Measurements from ENCODE around the gene ITPR2.

The ITPR2 gene

GRCh38 chr12:26396402-26396801, 436.6 kb downstream of the ITPR2 start:
- TF ChIP-seq CTCF (IDR thresholded peaks at IDR 0.05), result no peak

DNA sequence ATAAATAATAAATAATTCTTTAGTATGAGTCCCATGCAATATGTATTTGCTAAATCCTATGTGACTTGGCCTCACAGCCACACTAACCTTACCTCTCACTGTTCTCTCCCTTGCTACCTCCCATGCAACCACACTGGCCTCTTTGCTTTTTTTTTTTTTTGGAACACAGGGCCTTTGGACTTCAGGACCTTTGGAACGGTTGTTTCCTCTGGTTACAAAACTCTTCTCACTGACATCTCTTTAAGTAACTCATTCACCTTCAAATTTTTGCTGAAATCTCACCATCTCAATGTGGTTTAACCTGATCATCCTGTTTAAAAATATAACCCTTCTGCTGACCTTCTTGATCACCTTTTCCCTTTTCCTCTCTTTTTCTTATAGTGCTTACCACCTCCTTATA, 443.7 kb downstream of the ITPR2 start:
- no peak for TF ChIP-seq CTCF (IDR thresholded peaks at IDR 0.05)

- TF ChIP-seq CTCF (IDR thresholded peaks at IDR 0.05), result no peak
Observed at GRCh38 chr12:26384536-26384935, 448.5 kb downstream of the ITPR2 start.

DNA sequence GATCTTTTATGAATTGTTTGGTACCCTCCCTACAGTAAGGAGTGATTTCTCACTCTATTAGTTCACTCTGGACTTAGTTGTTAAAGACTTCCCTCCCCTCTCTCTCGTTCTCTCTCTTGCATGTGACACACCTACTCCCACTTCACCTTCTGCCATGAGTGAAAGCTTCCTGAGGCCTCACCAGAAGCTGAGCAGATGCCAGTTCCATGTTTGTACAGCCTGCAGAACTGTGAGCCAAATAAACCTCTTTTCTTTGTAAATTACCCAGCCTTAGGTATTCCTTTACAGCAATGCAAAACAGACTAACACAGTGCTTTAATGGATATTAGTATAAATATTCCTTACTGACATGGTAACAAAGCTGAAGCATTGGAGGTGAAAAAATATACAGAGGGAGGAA, 450.0 kb downstream of the ITPR2 start:
- TF ChIP-seq CTCF (IDR thresholded peaks at IDR 0.05), result no peak

DNA sequence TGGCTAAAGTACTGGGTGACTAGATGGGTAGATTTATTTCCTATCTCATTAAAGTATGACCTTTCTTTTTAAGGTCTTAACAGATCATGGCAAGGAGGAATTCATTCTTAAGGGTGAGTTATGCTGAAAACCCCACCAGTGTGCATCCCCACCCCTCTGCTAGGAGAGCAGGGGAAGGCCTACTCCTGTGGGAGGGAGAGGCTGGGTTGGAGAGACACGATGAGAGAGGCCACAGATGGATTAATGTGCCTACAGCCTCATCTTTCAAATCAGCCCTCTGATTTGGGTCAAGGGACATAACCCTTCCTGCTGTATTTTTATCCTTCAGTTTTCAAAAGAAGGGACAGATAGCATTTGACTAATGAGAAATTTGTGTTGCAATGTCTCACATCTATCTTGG, 452.1 kb downstream of the ITPR2 start:
- TF ChIP-seq CTCF (IDR thresholded peaks at IDR 0.05), result no peak

GRCh38 chr12:26379777-26380467, 453.1 kb downstream of the ITPR2 start:
- no peak for TF ChIP-seq CTCF (IDR thresholded peaks at IDR 0.05)

DNA sequence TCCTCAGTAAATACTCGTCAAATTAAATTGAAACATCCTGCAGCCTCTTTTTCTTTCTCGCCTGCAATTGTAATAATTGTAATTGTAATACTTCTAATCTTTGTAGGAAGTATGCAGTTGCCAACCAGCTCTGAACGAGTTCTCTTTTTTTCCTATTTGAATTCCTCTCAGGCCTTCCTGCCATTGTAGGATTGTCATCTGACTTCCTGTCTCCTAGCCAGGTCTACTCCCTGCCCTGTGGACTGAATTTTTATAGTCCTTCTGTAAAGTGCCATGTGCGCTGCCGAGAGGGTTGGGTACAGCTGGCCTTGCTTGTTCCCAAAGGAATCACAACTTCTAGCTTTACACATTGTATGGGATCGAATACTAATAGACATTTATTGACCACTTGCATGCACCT, 454.3 kb downstream of the ITPR2 start:
- no peak for TF ChIP-seq CTCF (IDR thresholded peaks at IDR 0.05)

Data from LNCAP (cell line).